SH-SY5Y (cell line): ENCODE results near the gene SP100.

Source experiments
- GATA2 ChIP-seq: IDR thresholded peaks from 2 replicates; pipeline ENCODE4 v1.6.1; 2011; ENCODE audit warnings: mild to moderate bottlenecking, low read depth, low read length
- GATA3 ChIP-seq: IDR thresholded peaks from 2 replicates; pipeline ENCODE4 v1.6.1; 2011; ENCODE audit warnings: low read depth, mild to moderate bottlenecking, low read length, moderate library complexity

Gene SP100

GRCh38 chr2:230412846-230413245 lies 3.2 kb upstream of the SP100 start:
- no peak for TF ChIP-seq GATA2
- no peak for TF ChIP-seq GATA3

DNA sequence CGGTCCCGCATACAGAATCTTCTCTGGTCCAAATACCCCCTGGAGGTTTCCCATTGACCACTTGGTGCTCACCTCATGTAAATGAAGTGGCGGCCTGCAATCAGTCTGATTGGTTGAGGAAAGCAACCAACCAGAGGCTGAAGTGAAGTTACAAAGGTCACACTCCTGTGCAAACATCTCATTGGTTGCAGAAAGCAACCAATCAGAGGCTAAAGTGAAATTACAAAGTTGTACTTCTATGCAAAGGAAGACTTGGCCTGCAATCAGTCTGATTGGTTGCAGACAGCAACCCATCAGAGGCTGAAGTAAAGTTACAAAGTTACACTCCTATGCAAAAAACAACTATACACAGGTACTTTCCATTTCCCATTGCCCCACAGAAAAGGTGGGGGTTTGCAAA lies 2.5 kb upstream of the SP100 start:
- TF ChIP-seq GATA3 (no peak), GATA2 (no peak)

- TF ChIP-seq GATA2, result no peak
- TF ChIP-seq GATA3, result no peak
These were observed 1.7 kb upstream of the SP100 start for GRCh38 chr2:230414302-230414701.

DNA sequence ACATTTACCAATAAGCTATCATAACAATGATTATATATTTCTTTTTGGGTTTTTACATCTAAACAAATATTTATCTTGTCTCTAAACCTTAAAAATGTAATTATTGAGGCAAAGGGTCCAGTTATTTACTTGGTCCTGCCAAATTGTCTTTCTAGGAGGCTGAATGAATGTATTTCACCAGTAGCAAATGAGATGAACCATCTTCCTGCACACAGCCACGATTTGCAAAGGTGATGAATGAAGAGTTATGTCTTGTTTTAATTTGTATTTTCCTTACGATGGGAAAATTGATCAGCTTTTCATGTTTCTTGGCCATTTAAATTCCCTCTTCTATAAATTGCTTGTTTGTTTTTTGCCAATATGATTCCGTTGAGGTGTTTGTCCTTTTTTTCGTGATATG lies 1.4 kb downstream of the SP100 start:
- TF ChIP-seq GATA3 (no peak), GATA2 (no peak)

DNA sequence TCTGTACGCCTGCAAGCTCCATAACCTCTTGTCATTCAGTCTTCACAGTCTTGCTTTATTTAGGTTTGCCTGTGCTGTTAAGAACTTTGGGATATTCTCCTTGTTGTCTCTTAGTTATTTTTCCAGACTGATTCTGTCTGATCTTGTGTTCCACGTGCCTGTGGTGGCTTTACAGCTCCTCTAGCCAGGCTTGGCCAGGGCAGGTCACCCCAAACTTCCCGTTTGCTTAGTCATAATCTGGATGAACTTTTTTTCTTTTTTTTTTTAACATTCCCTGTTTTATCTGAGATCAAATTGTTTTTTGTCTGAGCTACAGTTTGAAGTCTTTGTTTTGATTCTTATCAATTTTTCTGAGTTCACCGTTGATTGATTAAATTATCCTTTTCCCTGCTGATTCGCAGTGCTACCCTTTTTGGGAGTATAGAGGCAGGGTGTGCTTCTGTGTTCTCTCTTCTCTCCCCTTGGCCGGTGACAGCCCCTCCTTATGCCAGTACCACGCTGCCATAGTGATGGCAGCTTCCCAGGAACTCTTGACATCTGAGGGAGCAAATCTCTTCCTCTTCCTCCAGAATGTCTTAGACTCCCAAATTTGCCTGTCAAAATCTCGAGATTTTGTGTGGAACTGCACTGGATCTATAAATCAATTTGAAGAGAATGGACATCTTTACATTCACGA lies 2.5 kb downstream of the SP100 start:
- no peak for TF ChIP-seq GATA3
- no peak for TF ChIP-seq GATA2

- no peak for TF ChIP-seq GATA3
- TF ChIP-seq GATA2, result no peak
These were observed 3.2 kb downstream of the SP100 start for GRCh38 chr2:230419181-230419580.

DNA sequence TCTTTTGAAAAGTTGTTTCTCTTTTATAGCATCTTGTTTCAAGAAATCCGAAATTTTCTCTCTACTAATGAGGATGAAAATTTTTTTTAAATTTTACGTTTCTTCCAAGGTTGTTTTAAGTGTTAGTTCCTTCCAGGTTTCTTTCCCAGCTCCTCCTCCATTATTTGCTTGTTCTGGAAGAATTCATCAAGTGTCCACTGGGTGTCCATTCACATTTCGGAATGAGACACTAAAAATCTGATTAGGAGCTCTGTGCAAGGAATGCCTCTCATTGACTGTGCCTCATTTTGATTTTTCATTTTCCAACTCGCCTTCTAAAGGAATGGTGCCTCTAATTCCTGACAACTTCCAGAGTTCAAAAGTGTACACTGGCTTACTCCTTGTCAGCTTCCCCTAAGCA lies 6.1 kb downstream of the SP100 start:
- TF ChIP-seq GATA3, result no peak
- no peak for TF ChIP-seq GATA2

- no peak for TF ChIP-seq GATA2
- TF ChIP-seq GATA3, result no peak
These were observed 8.0 kb downstream of the SP100 start for GRCh38 chr2:230423851-230424458.

DNA sequence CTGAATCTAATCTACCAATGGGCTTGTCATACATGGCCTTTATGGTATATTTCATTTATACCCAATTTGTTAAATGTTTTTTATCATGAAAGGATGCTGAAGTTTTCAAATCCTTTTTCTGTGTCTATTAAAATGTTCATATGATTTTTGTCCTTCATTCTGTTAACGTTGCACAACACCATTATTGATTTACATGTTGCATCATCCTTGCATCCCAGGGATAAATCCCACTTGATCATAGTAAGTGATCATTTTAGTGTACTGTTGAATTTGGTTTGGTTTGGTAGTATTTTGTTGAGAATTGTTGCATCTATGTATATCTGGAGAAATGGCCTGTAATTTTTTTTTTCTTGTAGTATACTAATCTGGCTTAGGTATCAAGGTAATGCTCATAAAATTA lies 9.4 kb downstream of the SP100 start:
- TF ChIP-seq GATA3, result no peak
- no peak for TF ChIP-seq GATA2

DNA sequence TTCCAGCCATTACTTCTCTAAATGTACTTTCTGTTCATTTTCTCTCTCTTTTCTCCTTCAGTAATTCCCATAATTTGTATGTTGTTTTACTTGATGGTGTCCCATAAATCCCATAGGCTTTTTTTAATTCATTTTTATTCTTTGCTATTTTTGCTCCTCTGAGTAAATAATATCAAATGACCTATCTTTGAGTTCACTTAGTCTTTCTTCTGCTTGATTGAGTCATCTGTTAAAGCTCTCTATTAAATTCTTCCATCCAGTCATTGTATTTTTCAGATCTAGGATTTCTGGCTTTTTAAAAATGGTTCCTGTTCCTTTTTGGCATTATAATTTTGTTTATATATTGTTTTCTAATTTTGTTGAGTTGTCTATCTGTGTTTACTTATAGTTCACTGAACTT lies 13.5 kb downstream of the SP100 start:
- TF ChIP-seq GATA2 (no peak), GATA3 (no peak)

GRCh38 chr2:230430957-230431910 lies 15.2 kb downstream of the SP100 start:
- TF ChIP-seq GATA2, result no peak
- no peak for TF ChIP-seq GATA3

GRCh38 chr2:230434677-230435324 lies 18.8 kb downstream of the SP100 start:
- TF ChIP-seq GATA2, result no peak
- TF ChIP-seq GATA3, result no peak

DNA sequence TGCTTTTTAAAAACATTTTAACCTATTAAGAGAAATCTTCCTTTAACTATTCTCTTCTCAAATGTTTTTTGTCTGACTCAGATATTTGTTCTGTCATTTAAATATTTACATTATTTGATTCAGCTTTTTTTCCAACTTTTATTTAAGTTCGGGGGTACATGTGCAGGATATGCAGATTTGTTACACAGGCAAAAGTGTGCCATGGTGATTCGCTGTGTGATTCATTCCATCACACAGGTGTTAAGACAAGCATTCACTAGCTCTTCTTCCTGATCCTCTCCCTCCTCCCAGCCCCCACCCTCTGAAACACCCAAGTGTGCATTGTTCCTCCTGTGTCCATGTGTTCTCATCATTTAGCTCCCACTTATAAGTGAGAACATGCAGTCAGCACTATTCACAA lies 19.4 kb downstream of the SP100 start:
- TF ChIP-seq GATA2 (no peak), GATA3 (no peak)

DNA sequence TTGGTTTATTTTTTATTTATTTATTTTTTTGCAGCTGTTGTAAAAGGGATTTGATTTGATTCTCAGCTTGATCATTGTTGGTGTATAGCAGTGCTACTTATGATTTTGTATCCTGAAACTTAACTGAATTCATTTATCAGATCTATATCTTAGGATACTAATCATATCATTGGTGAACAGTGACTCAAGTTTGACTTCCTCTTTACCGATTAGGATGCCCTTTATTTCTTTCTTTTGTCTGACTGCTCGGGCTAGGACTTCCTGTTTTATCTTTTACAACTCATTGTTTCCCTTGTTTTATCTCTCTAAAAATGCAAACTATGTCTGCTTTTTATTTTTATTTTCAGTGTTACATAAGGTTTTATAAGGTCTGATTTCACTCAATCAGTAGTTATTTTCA lies 23.6 kb downstream of the SP100 start:
- TF ChIP-seq GATA3 (no peak), GATA2 (no peak)

GRCh38 chr2:230441227-230441897 lies 25.4 kb downstream of the SP100 start:
- TF ChIP-seq GATA3 (no peak), GATA2 (no peak)
